ENCODE results near the gene NCMAP. TPM values are rescaled to one million over a fixed set of nuclear protein-coding genes. Genes with fewer than 3 reads are reported as not detected.

The NCMAP gene
- total and polyA plus RNA-seq, 7 donors, result 0.51 to 1.8 (median 0.60) TPM; not detected in 4

- no peak overlapping the region for H3K4me3 ChIP-seq
- H3K9me3 ChIP-seq, result no peaks in the 10 kb centered on the region
- no peak overlapping the region for H3K27ac ChIP-seq
- TF ChIP-seq, protein P1, sequence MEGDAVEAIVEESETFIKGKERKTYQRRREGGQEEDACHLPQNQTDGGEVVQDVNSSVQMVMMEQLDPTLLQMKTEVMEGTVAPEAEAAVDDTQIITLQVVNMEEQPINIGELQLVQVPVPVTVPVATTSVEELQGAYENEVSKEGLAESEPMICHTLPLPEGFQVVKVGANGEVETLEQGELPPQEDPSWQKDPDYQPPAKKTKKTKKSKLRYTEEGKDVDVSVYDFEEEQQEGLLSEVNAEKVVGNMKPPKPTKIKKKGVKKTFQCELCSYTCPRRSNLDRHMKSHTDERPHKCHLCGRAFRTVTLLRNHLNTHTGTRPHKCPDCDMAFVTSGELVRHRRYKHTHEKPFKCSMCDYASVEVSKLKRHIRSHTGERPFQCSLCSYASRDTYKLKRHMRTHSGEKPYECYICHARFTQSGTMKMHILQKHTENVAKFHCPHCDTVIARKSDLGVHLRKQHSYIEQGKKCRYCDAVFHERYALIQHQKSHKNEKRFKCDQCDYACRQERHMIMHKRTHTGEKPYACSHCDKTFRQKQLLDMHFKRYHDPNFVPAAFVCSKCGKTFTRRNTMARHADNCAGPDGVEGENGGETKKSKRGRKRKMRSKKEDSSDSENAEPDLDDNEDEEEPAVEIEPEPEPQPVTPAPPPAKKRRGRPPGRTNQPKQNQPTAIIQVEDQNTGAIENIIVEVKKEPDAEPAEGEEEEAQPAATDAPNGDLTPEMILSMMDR (IDR thresholded peaks at IDR 0.05), result no peak
- TF ChIP-seq EP300 (IDR thresholded peaks at IDR 0.05) (no peak), POLR2AphosphoS5 (IDR thresholded peaks at IDR 0.05) (no peak), POLR2A (IDR thresholded peaks at IDR 0.05) (no peak)
- H3K4me1 ChIP-seq, result no peaks in the 10 kb centered on the region
- WGBS, 2 donors, result 52 to 71% methylated on average over 14 of the region's 14 CpGs
- intact Hi-C loops (cut with DNase I), result no loop called here
- no peak for DNase-seq
- H3K36me3 ChIP-seq, result no peaks in the 10 kb centered on the region
- no peaks in the 10 kb centered on the region for H3K27me3 ChIP-seq
Measured at GRCh38 chr1:24575905-24576587, 20.2 kb downstream of the NCMAP start.

- no peak overlapping the region for H3K27ac ChIP-seq
- DNase-seq, result no peak
- no peaks in the 10 kb centered on the region for H3K27me3 ChIP-seq
- no peak overlapping the region for H3K4me3 ChIP-seq
- H3K4me1 ChIP-seq, result no peaks in the 10 kb centered on the region
- H3K36me3 ChIP-seq, result no peaks in the 10 kb centered on the region
- intact Hi-C loops (cut with DNase I), result no loop called here
- TF ChIP-seq, protein P1 (IDR thresholded peaks at IDR 0.05), result no peak
- no peak for TF ChIP-seq EP300 (IDR thresholded peaks at IDR 0.05)
- WGBS, 2 donors, result 83 to 94% methylated on average over 7 of the region's 7 CpGs
- H3K9me3 ChIP-seq, result no peaks in the 10 kb centered on the region
Measured at GRCh38 chr1:24578846-24579245, 23.0 kb downstream of the NCMAP start.

- Histone ChIP-seq H3K36me3 (no peaks in the 10 kb centered on the region), H3K4me1 (no peaks in the 10 kb centered on the region), H3K4me3 (no peak overlapping the region), H3K9me3 (no peaks in the 10 kb centered on the region), H3K27ac (no peak overlapping the region), H3K27me3 (no peaks in the 10 kb centered on the region)
- TF ChIP-seq POLR2A (IDR thresholded peaks at IDR 0.05) (no peak), EP300 (IDR thresholded peaks at IDR 0.05) (no peak)
- DNase-seq, result no peak
- intact Hi-C loops (cut with DNase I), result no loop called here
- 47 to 76% methylated on average over 10 of the region's 10 CpGs for WGBS, 2 donors
Measured at GRCh38 chr1:24580756-24581155, 24.9 kb downstream of the NCMAP start.

GRCh38 chr1:24584171-24584647, 28.3 kb downstream of the NCMAP start:
- no peak for DNase-seq
- peaks cover 0 to 5% (median 0%) of the 10 kb centered on the region in 3 donors for H3K27me3 ChIP-seq
- TF ChIP-seq EP300 (IDR thresholded peaks at IDR 0.05), result no peak
- no peak for TF ChIP-seq POLR2A (IDR thresholded peaks at IDR 0.05)
- TF ChIP-seq POLR2AphosphoS5 (IDR thresholded peaks at IDR 0.05), result no peak
- TF ChIP-seq, protein P1 (IDR thresholded peaks at IDR 0.05), result no peak
- no peak overlapping the region for H3K4me3 ChIP-seq
- no peaks in the 10 kb centered on the region for H3K4me1 ChIP-seq
- no peak overlapping the region for H3K27ac ChIP-seq
- WGBS, 2 donors, result 49 to 69% methylated on average over 6 of the region's 6 CpGs
- intact Hi-C loops (cut with DNase I), result no loop called here
- no peaks in the 10 kb centered on the region for H3K9me3 ChIP-seq
- H3K36me3 ChIP-seq, result no peaks in the 10 kb centered on the region

DNA sequence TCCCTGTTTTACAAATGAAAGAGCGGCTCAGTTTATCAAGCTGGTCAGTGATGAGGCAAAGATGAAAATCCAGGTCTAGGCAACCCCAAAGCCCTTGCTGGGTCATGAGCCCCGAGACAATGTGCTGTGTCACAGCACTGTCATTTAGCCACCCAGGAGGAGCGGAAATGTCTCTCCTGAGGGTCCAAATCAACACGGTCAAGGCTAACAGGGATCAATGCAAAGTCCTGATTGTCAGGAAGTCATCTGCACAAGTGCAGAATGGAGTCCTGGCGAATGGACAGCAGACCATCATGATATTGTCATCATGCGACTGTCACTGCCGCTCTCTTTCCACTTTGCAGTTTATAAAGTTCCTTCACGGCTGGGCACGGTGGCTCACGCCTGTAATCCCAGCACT, 30.2 kb downstream of the NCMAP start:
- Histone ChIP-seq H3K4me3 (no peak overlapping the region), H3K36me3 (no peaks in the 10 kb centered on the region), H3K27me3 (peaks cover 0 to 5% (median 0%) of the 10 kb centered on the region in 3 donors), H3K9me3 (no peaks in the 10 kb centered on the region), H3K4me1 (no peaks in the 10 kb centered on the region), H3K27ac (no peak overlapping the region)
- WGBS, 2 donors, result 86 to 87% methylated on average over 10 of the region's 10 CpGs
- DNase-seq, result no peak
- TF ChIP-seq, protein P1 (IDR thresholded peaks at IDR 0.05), result no peak
- TF ChIP-seq POLR2AphosphoS5 (IDR thresholded peaks at IDR 0.05), result no peak
- no peak for TF ChIP-seq POLR2A (IDR thresholded peaks at IDR 0.05)
- TF ChIP-seq EP300 (IDR thresholded peaks at IDR 0.05), result no peak
- intact Hi-C loops (cut with DNase I), result no loop called here

All from sigmoid colon (tissue), 7 donors.